HEK293 (cell line): ENCODE results near the gene CABCOCO1.

ENCODE experiments used
- CTCF ChIP-seq: fragments of 450-650 bp; formaldehyde crosslinking; IDR thresholded peaks from 2 replicates; pipeline ENCODE4 v1.5.1; 2016; ENCODE audit warnings: missing biosample characterization, missing genetic modification characterization
- ZBTB11 ChIP-seq: fragments of 450-650 bp; formaldehyde crosslinking; conservative IDR thresholded peaks from 2 replicates; pipeline ENCODE4 v1.5.1; 2016; ENCODE audit warnings: low read depth, missing biosample characterization, missing genetic modification characterization
- ZNF211 ChIP-seq: fragments of 450-650 bp; formaldehyde crosslinking; IDR thresholded peaks from 2 replicates; pipeline ENCODE4 v1.5.1; 2016; ENCODE audit warnings: low read depth, missing biosample characterization, missing genetic modification characterization
- ZNF280C ChIP-seq: fragments of 450-650 bp; formaldehyde crosslinking; IDR thresholded peaks from 2 replicates; pipeline ENCODE4 v1.5.1; 2016; ENCODE audit warnings: missing biosample characterization, missing genetic modification characterization
- ZNF76 ChIP-seq: fragments of 450-650 bp; formaldehyde crosslinking; IDR thresholded peaks from 2 replicates; pipeline ENCODE4; 2016; ENCODE audit warnings: low read depth, missing biosample characterization, missing genetic modification characterization, borderline replicate concordance

DNA sequence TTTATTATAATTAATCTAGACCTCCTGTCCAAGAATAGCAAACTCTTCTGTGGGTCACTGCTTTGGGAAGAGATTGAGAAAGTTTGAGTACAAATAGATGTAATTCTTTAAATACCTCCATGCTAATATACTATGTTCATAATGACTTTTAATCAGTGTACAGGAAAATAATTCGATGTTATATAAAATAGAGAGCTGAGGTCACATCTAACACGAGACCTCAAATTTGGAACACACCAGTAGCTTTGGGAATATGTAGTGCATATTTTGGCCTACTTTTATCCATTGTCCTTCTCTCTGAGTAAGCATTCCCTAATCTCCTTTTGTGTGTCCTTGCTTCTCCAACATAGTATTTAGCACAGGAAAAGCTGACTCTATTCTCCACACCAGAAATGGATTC is 27.3 kb upstream of the CABCOCO1 start:
- TF ChIP-seq ZNF280C (tag by site-specific recombination), result no peak
- TF ChIP-seq ZNF211 (tag by site-specific recombination), result no peak
- TF ChIP-seq CTCF (tag by site-specific recombination), result no peak
- TF ChIP-seq ZBTB11 (tag by site-specific recombination), result no peak
- no peak for TF ChIP-seq ZNF76 (tag by site-specific recombination)
